Uterus (tissue), 4 donors: ENCODE results near the gene CD300C. TPM values are rescaled to one million over a fixed set of nuclear protein-coding genes. Genes with fewer than 3 reads are reported as not detected.

Experiments used
- DNase-seq, 2 donors: peaks; one replicate each; pipeline ENCODE4 v3.0.0-alpha.2; 2019 to 2020
- H3K27ac ChIP-seq, 2 donors: fragments of 200-600 bp; sonication (generic); 1 replicate in 1 of 2; 2 replicates in 1 of 2; pipeline ENCODE4 v1.5.1; 2016 to 2018
- H3K27me3 ChIP-seq, 2 donors: fragments of 200-600 bp; sonication (generic); one replicate each; pipeline ENCODE4 v1.5.1; 2018 to 2019; ENCODE audit warnings: control low read depth in 1 of 2
- H3K36me3 ChIP-seq, 2 donors: fragments of 200-600 bp; sonication (generic); one replicate each; pipeline ENCODE4 v1.5.1; 2019; ENCODE audit warnings: control low read depth in 1 of 2
- H3K4me1 ChIP-seq, 2 donors: fragments of 200-600 bp; sonication (generic); one replicate each; pipeline ENCODE4 v1.5.1; 2018 to 2019; ENCODE audit warnings: control low read depth in 1 of 2
- H3K4me3 ChIP-seq, 2 donors: fragments of 200-600 bp; sonication (generic); 1 replicate in 1 of 2; 2 replicates in 1 of 2; pipeline ENCODE4 v1.5.1; 2018 to 2019; ENCODE audit warnings: mild to moderate bottlenecking in 1 of 2
- H3K9me3 ChIP-seq, 2 donors: fragments of 200-600 bp; sonication (generic); one replicate each; pipeline ENCODE4 v1.5.1; 2019; ENCODE audit warnings: control low read depth in 1 of 2
- CTCF ChIP-seq, 4 experiments: fragments of 200-600 bp in 2 of 4; fragments of 450-650 bp in 2 of 4; sonication (generic) in 2 of 4; IDR thresholded peaks; one replicate each; pipeline ENCODE4 v1.5.1; 2016 to 2019; ENCODE audit warnings: antibody characterized with exemption in 4 of 4, mild to moderate bottlenecking in 2 of 4, moderate library complexity in 1 of 4
- POLR2A ChIP-seq, 2 donors: fragments of 450-650 bp; IDR thresholded peaks; one replicate each; pipeline ENCODE4 v1.6.1; 2016; ENCODE audit warnings: antibody characterized with exemption in 2 of 2, mild to moderate bottlenecking in 1 of 2, moderate library complexity in 1 of 2
- intact Hi-C: fragments of 100-400 bp; cut with DNase I; formaldehyde crosslinking; loops from one replicate; pipeline ENCODE4 v1.15.1; 2023; ENCODE audit warnings: low total_unique reads
- total RNA-seq, 4 donors: library from RNA; depleted of rRNA in 3 of 4; stranded (reverse); fragments of >200 nt in 3 of 4; gene quantifications; one replicate each; pipeline versions ENCODE4 v1.1.0 to v1.2.4, GENCODE V29; 2014 to 2023
- donor health status: DM: yes; HTN: yes; CAD: no.

The CD300C gene
- total RNA-seq, 4 donors from 2014 or later: 0.21 to 0.27 TPM; not detected in 2

DNA sequence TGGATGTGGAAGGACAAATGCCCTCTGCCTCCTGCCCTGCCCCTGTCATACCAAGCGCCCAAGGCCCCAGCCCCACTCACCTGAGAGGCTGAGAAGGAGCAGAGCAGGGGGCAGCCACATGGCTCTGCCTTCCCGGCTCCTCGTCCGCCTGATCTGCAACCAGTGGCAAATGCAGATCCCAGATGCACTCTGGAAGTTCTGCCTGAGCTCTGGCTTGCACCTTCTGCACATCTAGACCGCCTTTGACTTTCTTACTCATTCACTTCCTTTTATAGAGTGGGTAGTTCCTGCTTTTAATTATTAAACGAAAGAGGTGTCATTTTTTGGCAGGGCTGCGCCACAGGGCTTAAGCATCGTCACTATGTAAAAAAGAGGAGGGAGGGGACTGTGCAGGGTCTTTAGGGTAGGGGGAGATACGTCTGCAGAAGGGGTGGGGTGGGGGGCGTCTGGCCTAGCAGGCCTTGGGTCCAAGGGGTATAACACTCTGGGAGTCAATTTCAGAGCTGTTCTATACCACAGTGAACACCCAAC, 14.6 kb downstream of the CD300C start, which contains the start of gene CD300LB:
TSS of gene CD300LB (minus strand) at position 245 of the 531 bp plus-strand sequence. CDS start at position 120, 125 bp downstream.
- Histone ChIP-seq H3K4me3 (no peak within 1 kb of the TSS), H3K4me1 (no peaks in the 10 kb centered on the region), H3K27me3 (no peaks in the 10 kb centered on the region), H3K36me3 (no peaks in the 10 kb centered on the region), H3K9me3 (no peaks in the 10 kb centered on the region), H3K27ac (no peak within 1 kb of the TSS)
- no peak for TF ChIP-seq POLR2A (IDR thresholded peaks at IDR 0.05)
- TF ChIP-seq CTCF (IDR thresholded peaks at IDR 0.05): no peak
- intact Hi-C loops: no loop called here
- DNase-seq: peak in 1 of 2 donors; percentile 4

GRCh38 chr17:74530831-74531150, 15.1 kb downstream of the CD300C start:
- H3K27me3 ChIP-seq: no peaks in the 10 kb centered on the region
- no peaks in the 10 kb centered on the region for H3K36me3 ChIP-seq
- H3K4me3 ChIP-seq: no peak overlapping the region
- H3K27ac ChIP-seq: no peak overlapping the region
- no peak for TF ChIP-seq CTCF (IDR thresholded peaks at IDR 0.05)
- no peak for TF ChIP-seq POLR2A (IDR thresholded peaks at IDR 0.05)
- no peaks in the 10 kb centered on the region for H3K4me1 ChIP-seq
- intact Hi-C loops: no loop called here
- DNase-seq: peak in 1 of 2 donors; percentile 0
- H3K9me3 ChIP-seq: no peaks in the 10 kb centered on the region

DNA sequence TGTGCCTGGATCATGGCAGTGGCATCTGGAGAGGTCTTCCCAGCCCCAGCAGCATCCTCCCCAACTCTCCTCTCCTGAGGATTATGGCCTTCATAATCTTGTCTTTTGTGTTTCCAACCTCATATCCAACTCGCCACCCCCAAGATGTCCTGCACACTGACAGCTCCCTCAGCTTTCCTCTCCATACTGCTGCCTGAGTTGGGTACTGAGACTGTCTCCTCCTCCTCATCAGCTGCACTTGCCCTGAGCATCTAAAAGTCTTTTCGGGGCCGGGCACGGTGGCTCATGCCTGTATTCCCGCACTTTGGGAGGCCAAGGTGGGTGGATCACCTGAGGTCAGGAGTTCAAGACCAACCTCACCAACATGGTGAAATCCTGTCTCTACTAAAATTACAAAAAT, 16.7 kb downstream of the CD300C start:
- Histone ChIP-seq H3K4me1 (no peaks in the 10 kb centered on the region), H3K36me3 (no peaks in the 10 kb centered on the region), H3K27ac (no peak overlapping the region), H3K27me3 (no peaks in the 10 kb centered on the region), H3K4me3 (no peak overlapping the region), H3K9me3 (no peaks in the 10 kb centered on the region)
- TF ChIP-seq CTCF (IDR thresholded peaks at IDR 0.05): no peak
- TF ChIP-seq POLR2A (IDR thresholded peaks at IDR 0.05): no peak
- DNase-seq: no peak
- intact Hi-C loops: no loop called here

DNA sequence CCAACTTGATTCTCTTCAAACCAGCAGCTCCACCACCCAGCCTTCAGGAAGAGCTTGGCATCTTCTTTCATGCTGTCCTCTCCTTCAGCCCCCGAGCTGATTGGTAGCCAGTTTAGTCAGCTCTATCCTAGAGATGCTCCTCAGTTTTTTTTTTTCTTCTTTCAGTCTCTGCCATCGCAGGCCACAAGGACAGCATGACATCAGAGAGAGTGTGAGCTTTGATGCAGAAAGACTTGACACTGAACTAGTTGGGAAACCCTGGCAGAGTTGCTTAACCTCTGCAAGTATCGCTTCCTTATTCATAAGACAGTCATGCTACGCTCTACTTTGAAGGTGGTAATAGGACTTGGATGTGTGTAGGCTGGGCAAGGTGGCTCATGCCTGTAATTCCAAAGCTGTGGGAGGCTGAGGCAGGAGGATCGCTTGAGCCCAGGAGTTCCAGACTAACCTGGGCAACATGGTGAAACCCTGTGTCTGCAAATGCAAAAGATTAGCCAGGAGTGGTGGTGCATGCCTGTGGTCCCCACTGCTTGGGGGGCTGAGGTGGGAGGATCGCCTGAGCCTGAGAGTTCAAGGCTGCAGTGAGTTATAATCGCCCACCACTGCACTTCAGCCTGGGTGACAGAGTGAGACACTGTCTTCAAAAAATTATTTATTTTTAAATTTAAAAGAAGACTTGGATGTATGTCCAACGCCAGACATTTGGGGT, 17.3 kb downstream of the CD300C start:
- TF ChIP-seq CTCF (IDR thresholded peaks at IDR 0.05) (no peak), POLR2A (IDR thresholded peaks at IDR 0.05) (no peak)
- H3K4me1 ChIP-seq: no peaks in the 10 kb centered on the region
- H3K27ac ChIP-seq: no peak overlapping the region
- no peaks in the 10 kb centered on the region for H3K9me3 ChIP-seq
- DNase-seq: no peak
- no peaks in the 10 kb centered on the region for H3K36me3 ChIP-seq
- no peaks in the 10 kb centered on the region for H3K27me3 ChIP-seq
- no peak overlapping the region for H3K4me3 ChIP-seq
- intact Hi-C loops: no loop called here

DNA sequence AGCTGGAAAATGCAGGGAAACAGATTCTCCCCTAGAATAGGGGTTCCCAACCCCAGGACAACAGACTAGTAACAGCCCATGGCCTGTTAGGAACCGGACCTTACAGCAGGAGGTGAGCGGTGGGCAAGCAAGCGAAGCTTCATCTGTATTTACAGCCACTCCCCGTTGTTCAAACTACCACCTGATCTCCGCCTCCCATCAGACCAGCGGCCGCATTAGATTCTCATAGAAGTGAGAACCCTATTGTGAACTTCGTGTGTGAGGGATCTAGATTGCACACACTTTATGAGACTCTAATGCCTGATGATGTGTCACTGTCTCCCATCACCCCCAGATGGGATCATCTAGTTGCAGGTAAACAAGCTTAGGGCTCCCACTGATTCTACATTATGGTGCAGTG, 18.2 kb downstream of the CD300C start:
- Histone ChIP-seq H3K4me1 (no peaks in the 10 kb centered on the region), H3K36me3 (no peaks in the 10 kb centered on the region), H3K27ac (no peak overlapping the region), H3K4me3 (no peak overlapping the region), H3K27me3 (no peaks in the 10 kb centered on the region), H3K9me3 (no peaks in the 10 kb centered on the region)
- TF ChIP-seq CTCF (IDR thresholded peaks at IDR 0.05): no peak
- TF ChIP-seq POLR2A (IDR thresholded peaks at IDR 0.05): no peak
- intact Hi-C loops: no loop called here
- no peak for DNase-seq
